CD4-positive, alpha-beta T cell treated with Interferon gamma for 1 hour (primary cell): ENCODE results near the gene TADA1.

Experiments
- DNase-seq: peaks from one replicate; pipeline ENCODE4 v3.0.0-alpha.2; 2020

Gene TADA1, protein sequence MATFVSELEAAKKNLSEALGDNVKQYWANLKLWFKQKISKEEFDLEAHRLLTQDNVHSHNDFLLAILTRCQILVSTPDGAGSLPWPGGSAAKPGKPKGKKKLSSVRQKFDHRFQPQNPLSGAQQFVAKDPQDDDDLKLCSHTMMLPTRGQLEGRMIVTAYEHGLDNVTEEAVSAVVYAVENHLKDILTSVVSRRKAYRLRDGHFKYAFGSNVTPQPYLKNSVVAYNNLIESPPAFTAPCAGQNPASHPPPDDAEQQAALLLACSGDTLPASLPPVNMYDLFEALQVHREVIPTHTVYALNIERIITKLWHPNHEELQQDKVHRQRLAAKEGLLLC

DNA sequence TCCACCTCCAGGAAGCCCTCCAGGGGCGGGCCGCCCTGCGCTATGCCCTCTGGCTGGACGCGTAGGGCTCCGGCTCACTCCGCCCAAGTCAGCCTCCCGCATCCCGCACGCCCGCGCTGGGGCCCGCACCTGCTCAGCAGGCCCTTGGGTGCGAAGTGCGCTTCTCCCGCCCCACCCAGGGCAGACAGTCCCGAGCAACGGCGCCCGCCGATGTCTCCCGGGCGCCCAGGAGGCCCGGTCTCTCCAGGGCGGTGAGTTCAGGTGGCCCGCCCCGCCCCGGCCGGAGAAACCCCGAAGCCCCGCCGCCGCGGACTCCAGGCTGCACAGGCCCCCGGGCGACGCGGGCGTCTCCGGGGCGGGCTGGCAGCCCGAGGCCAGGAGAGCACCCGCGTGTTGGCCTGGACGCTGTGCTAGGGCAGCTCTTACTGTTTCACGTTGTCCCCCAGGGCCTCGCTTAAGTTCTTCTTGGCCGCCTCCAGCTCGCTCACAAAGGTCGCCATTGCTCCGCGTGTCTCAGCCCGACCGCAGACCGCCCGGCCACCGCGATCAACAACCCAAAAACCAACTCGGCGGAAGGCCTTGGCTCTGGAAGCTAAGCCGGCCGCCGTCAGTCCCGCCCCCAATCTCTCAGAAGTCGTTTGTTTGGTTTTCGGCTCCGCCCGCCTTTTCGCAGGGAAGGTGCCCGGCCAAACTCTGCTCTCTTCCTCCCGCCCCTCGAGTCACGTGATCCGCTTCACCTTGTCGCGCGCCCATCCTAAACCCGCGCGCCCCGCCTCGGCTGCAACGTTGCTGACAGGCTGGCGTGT lies at the start of gene TADA1:
Gene TADA1, minus strand, starts transcription at position 531 of the 806 bp plus-strand sequence. Its CDS starts 31 bp downstream, at position 500.
- DNase-seq = peak; percentile 97

GRCh38 chr1:166924823-166925541 lies 48.9 kb upstream of the TADA1 start:
- no peak for DNase-seq

GRCh38 chr1:166920561-166921475 lies 44.8 kb upstream of the TADA1 start:
- no peak for DNase-seq

- no peak for DNase-seq
Observed at GRCh38 chr1:166918956-166919316, 42.9 kb upstream of the TADA1 start.

DNA sequence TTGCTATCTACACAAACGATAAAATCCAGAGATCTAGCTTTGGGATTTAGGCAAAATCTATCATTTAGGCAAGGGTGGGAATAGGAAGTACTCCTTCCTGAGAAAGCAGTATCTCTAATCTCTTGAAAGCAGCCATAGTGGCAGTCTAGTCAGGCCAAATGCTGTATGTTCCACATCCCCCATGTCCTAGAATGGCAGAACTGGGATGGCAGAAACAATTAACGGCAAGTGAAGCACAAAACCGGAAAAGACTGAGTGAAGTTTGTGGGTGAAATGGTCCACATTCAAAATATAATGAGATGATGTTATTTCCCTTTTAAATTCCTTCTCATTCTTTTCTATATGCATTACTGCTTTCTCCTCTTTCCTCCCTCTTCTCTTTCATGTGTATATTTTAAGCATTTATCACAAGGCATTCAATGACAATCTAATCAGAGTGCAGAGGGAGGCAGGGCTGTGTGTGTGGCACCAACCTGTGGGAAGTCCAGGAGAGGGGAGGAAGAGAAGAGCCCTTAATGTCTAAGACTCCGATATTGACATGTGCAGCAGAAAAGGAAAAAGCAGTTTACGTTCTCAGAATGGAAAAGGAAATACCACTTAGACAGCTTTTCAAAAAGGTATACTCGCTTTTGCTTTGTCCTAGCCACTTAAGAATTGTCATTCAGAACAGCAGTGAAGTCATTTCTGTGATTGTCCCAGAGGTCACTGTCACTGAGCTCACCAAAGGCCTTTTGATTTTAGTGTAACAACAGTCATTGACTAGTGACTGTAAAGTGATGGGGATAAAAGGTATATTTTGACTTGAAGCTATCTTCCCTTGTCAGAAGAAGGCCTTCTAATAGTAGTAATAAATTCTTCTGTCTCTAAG lies 42.3 kb upstream of the TADA1 start:
- DNase-seq = no peak

- no peak for DNase-seq
Observed at GRCh38 chr1:166915941-166916340, 39.9 kb upstream of the TADA1 start.

- no peak for DNase-seq
Observed at GRCh38 chr1:166915042-166915441, 39.0 kb upstream of the TADA1 start.

DNA sequence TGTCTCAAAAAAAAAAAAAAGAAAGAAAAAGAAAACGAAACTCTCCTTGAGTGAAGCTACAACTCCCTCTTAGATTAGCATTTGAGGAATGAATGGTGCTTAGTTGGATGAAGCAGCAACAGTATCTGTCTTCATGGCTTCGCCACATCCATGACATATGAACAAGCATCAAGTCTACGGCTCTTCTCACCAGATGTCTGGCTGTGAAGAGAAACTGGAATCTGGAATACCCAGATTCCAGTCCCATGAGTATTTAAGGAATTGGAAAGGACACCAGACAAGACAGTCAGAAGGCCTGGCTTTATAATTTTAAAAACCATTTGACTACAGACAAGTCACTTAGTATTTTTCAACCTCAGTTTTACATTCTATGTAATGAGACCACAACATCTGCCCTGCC lies 38.0 kb upstream of the TADA1 start:
- no peak for DNase-seq

DNA sequence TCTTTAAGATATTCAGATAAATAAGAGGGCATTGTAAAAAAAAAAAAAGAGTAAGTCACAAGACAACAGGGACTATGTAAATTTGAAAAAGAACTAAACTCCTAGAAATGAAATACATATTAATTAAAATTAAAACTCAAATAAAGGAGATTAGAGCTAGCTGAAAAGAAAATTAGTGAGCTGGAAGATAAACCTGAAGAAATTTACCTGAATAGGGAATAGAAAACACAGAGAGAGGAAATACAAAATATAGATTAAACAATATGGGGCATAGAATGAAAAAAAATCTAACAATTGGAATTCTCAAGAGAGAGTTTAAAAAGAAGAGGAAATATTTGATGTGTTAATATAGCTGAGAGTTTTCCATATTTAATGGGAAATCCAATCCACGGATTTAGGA lies 35.6 kb upstream of the TADA1 start:
- no peak for DNase-seq

GRCh38 chr1:166910396-166910994 lies 34.4 kb upstream of the TADA1 start:
- DNase-seq = peak; percentile 73

GRCh38 chr1:166908942-166909341 lies 32.9 kb upstream of the TADA1 start:
- DNase-seq = no peak

GRCh38 chr1:166907763-166908162 lies 31.7 kb upstream of the TADA1 start:
- DNase-seq = no peak

- no peak for DNase-seq
Observed at GRCh38 chr1:166907051-166907450, 31.0 kb upstream of the TADA1 start.

GRCh38 chr1:166906647-166907046 lies 30.6 kb upstream of the TADA1 start:
- no peak for DNase-seq

DNA sequence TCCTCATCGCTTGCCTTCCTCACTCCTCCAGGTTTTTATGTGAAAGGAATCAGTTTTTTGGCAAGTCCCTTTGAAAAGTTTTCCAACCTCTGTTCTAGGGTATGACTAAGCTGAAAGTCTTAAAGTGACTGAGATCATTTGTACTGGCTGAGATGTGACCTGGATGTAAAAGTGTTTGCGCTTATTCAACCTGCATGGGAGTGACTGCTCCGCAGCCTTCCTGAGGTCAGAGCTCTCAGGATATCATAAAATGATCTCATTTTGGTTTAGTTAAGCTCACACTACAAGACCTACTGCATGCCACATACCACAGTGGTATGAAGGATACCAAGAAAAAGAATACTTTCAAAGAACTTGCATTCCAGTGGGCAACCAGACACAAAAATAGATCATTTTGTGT lies 29.8 kb upstream of the TADA1 start:
- no peak for DNase-seq

- DNase-seq = no peak
Observed at GRCh38 chr1:166905136-166905535, 29.1 kb upstream of the TADA1 start.

GRCh38 chr1:166903232-166903631 lies 27.2 kb upstream of the TADA1 start:
- no peak for DNase-seq

GRCh38 chr1:166902279-166902678 lies 26.2 kb upstream of the TADA1 start:
- peak; percentile 14 for DNase-seq

DNA sequence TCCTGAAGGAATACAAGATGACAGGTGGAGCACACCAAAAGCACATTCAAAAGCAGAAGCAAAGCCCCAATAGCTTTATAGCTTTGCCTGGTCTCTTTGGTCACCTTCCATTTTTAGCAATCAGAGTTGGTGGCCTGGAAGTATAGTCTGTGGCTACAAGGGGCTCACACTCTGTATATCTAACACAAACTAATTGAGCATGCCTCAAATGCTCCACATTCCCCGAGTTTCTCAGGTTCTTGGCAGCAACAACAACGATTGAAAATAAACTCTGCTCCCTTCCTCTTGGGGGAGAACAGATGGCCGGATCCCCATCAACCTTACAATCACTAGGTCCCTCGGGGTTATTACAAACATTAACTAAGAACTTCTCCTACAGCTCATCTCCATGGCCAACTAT lies 24.9 kb upstream of the TADA1 start:
- no peak for DNase-seq

GRCh38 chr1:166899769-166900168 lies 23.7 kb upstream of the TADA1 start:
- no peak for DNase-seq

DNA sequence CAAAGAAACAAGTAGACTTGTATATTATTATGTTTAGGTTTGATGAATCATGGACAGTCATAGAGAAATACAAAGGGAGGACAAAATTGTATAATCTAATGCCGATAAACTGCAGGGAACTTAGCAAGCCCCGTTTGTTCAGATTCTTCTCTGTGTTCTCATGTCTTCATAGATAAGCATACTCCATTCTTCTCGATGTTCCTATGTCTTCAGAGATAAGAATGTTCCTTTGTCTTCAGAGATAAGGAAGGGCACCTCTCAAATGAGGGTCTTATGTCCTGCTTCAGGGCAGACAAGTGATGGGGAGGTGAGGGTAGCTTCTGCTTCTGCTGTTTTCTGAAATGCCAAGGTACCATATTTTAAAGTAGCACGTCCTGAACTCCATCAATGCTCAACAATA lies 19.7 kb upstream of the TADA1 start:
- DNase-seq = no peak
